K562 (cell line): ENCODE data around the gene PPFIA1. TPM values are rescaled to one million over a fixed set of nuclear protein-coding genes. Genes with fewer than 3 reads are reported as not detected.

Experiments used
- ATAC-seq: fragments of 200-7000 bp; cut with Tn5 transposase; 3 replicates; pipeline ENCODE4 v1.9.1; 2020; ENCODE audit warnings: moderate library complexity
- BruUV-seq: library from RNA; stranded (reverse); fragments of 400-500 nt; replicated peaks from 2 replicates; lab custom pipeline; 2021; lab: Mats Ljungman, UMichigan
- CTCF ChIA-PET: fragments of 300-600 bp; formaldehyde crosslinking; extraction: SDS; loops from one replicate; lab custom pipeline; 2021; ENCODE audit warnings: low intra/inter-chr PET ratio; lab: Yijun Ruan, JAX
- POLR2A ChIA-PET: fragments of 300-600, 350-650 bp; sonication (Branson Sonifier 250); formaldehyde crosslinking; extraction: SDS; loops from one replicate; lab custom pipeline; 2021; ENCODE audit warnings: antibody characterized with exemption, inconsistent platforms; lab: Yijun Ruan, JAX
- DNase-seq, 4 experiments: peaks; one replicate each; pipeline versions ENCODE4 v3.0.0 to v3.0.0-alpha.2; 2011 to 2018; ENCODE audit warnings: low spot score in 3 of 4, mixed read lengths in 3 of 4; ENCODE audit errors: extremely low read depth in 1 of 4
- FAIRE-seq: peaks from 2 replicates; lab custom pipeline; 2011; peaks lifted over from hg19 to GRCh38; lab: Jason Lieb, UNC
- H2AFZ ChIP-seq: 2 replicates; pipeline ENCODE4 v1.6.0; 2011; ENCODE audit warnings: low read depth, low read length, control low read depth, inconsistent platforms
- H3K27ac ChIP-seq: fragments of 200-600 bp; 3 replicates; pipeline ENCODE4 v1.8.0; 2011; ENCODE audit warnings: low read depth, mild to moderate bottlenecking, control low read depth, inconsistent platforms, low read length, moderate library complexity, mixed read lengths; ENCODE audit errors: extremely low read depth
- H3K27me3 ChIP-seq, 2 experiments: fragments of 300-600 bp in 1 of 2; 2 replicates in 1 of 2; 3 replicates in 1 of 2; pipeline versions ENCODE4 v1.6.0 to v1.8.0; 2011; ENCODE audit warnings: inconsistent platforms in 2 of 2, low read length in 2 of 2, mild to moderate bottlenecking in 1 of 2, mixed read lengths in 1 of 2, moderate library complexity in 1 of 2; ENCODE audit not compliant: control insufficient read depth in 2 of 2, insufficient read depth in 2 of 2
- H3K36me3 ChIP-seq: fragments of 300-600 bp; 3 replicates; pipeline ENCODE4 v1.8.0; 2011; ENCODE audit warnings: mild to moderate bottlenecking, low read length, inconsistent platforms; ENCODE audit not compliant: control insufficient read depth, insufficient read depth
- H3K4me1 ChIP-seq, 2 experiments: fragments of 200-600 bp in 1 of 2; replicated peaks in 1 of 2; 2 replicates in 1 of 2; 3 replicates in 1 of 2; pipeline versions ENCODE4 v1.5.1 to v1.8.0; 2011; ENCODE audit warnings: inconsistent platforms in 2 of 2, low read length in 2 of 2, mild to moderate bottlenecking in 1 of 2, mixed read lengths in 1 of 2, moderate library complexity in 1 of 2; ENCODE audit not compliant: control insufficient read depth in 2 of 2, insufficient read depth in 2 of 2
- H3K4me2 ChIP-seq: 2 replicates; pipeline ENCODE4 v1.6.1; 2011; ENCODE audit warnings: low read length, control low read depth, inconsistent platforms, mixed read lengths; ENCODE audit not compliant: insufficient read depth
- H3K4me3 ChIP-seq: fragments of 200-600 bp; sonication (generic), shearing (Covaris generic); 2 replicates; pipeline ENCODE4 v1.5.1; 2016; ENCODE audit warnings: control low read depth, inconsistent platforms
- H3K79me2 ChIP-seq: fragments of 200-600 bp; 3 replicates; pipeline ENCODE4 v1.8.0; 2011; ENCODE audit warnings: low read length, inconsistent platforms; ENCODE audit not compliant: control insufficient read depth, insufficient read depth
- H3K9ac ChIP-seq, 2 experiments: 2 replicates each; pipeline versions ENCODE4 v1.6.0 to v1.6.1; 2011; ENCODE audit warnings: low read depth in 2 of 2, low read length in 2 of 2, control low read depth in 1 of 2, inconsistent platforms in 1 of 2, mild to moderate bottlenecking in 1 of 2, mixed read lengths in 1 of 2; ENCODE audit not compliant: insufficient read depth in 1 of 2
- H3K9me1 ChIP-seq: one replicate; pipeline ENCODE4 v1.6.0; 2011; ENCODE audit warnings: inconsistent platforms, mild to moderate bottlenecking, low read length, moderate library complexity; ENCODE audit not compliant: control insufficient read depth, insufficient read depth
- H3K9me3 ChIP-seq: replicated peaks from 2 replicates; pipeline ENCODE4 v1.5.1; 2011; ENCODE audit warnings: low read depth, low read length, inconsistent platforms; ENCODE audit not compliant: control insufficient read depth, insufficient read depth
- H4K20me1 ChIP-seq: replicated peaks from 2 replicates; pipeline ENCODE4 v1.6.1; 2011; ENCODE audit warnings: low read length, inconsistent platforms, mixed read lengths; ENCODE audit not compliant: control insufficient read depth, insufficient read depth
- CHD2 ChIP-seq: IDR thresholded peaks from 2 replicates; pipeline ENCODE4 v1.6.1; 2011; ENCODE audit warnings: low read depth, low read length
- CTBP1 ChIP-seq: fragments of 450-650 bp; IDR thresholded peaks from 2 replicates; pipeline ENCODE4 v1.6.1; 2016; ENCODE audit warnings: borderline replicate concordance
- ETV1 ChIP-seq: fragments of 450-650 bp; conservative IDR thresholded peaks from 2 replicates; pipeline ENCODE4 v1.6.1; 2016; ENCODE audit warnings: missing genetic modification characterization, control low read depth, low read depth, missing compliant biosample characterization
- FOSL1 ChIP-seq: fragments of 200-800 bp; sonication (Bioruptor generic); conservative IDR thresholded peaks from 2 replicates; pipeline ENCODE4 v1.6.1; 2016; ENCODE audit warnings: missing genetic modification characterization, missing compliant biosample characterization
- L3MBTL2 ChIP-seq: fragments of 450-650 bp; IDR thresholded peaks from 2 replicates; pipeline ENCODE4 v1.6.1; 2016; ENCODE audit warnings: mild to moderate bottlenecking, moderate library complexity
- MGA ChIP-seq: fragments of 450-650 bp; IDR thresholded peaks from 2 replicates; pipeline ENCODE4 v1.6.1; 2016; ENCODE audit warnings: mild to moderate bottlenecking, moderate library complexity
- POU5F1 ChIP-seq: fragments of 150-350 bp; IDR thresholded peaks from 2 replicates; pipeline ENCODE4 v1.6.1; 2014; ENCODE audit warnings: borderline replicate concordance, low read length, low read depth, mild to moderate bottlenecking; ENCODE audit not compliant: partially characterized antibody
- SIRT6 ChIP-seq: IDR thresholded peaks from one replicate; pipeline ENCODE4 v1.6.1; 2012; ENCODE audit warnings: low read depth, mild to moderate bottlenecking, control low read depth, inconsistent platforms, low read length, moderate library complexity
- TRIM28 ChIP-seq: fragments of 450-650 bp; IDR thresholded peaks from 2 replicates; pipeline ENCODE4 v1.6.1; 2017
- ZNF316 ChIP-seq: fragments of 450-650 bp; IDR thresholded peaks from 2 replicates; pipeline ENCODE4 v1.6.1; 2016
- ZNF766 ChIP-seq: fragments of 200-800 bp; sonication (Bioruptor generic); conservative IDR thresholded peaks from 2 replicates; pipeline ENCODE4 v1.6.1; 2016; ENCODE audit warnings: missing genetic modification characterization, missing compliant biosample characterization
- WGBS: fragments of 100-300 bp; shearing (Covaris generic); methylation state at CpG from one replicate; pipeline ENCODE4 v1.1.6; 2016; ENCODE audit warnings: low coverage, mixed read lengths; ENCODE audit not compliant: insufficient coverage; ENCODE audit errors: missing lambda C conversion rate; 5-methylcytosine and 5-hydroxymethylcytosine counted together
- in situ Hi-C: fragments of 300-500 bp; cut with MboI; formaldehyde crosslinking; loops from 4 replicates; pipeline ENCODE4 v1.15.0; 2018; ENCODE audit warnings: inconsistent platforms, mixed read lengths
- intact Hi-C: fragments of 100-400 bp; cut with micrococcal nuclease; formaldehyde crosslinking; loops from 2 replicates; pipeline ENCODE4 v1.14.2; 2022
- polyA plus RNA-seq, 8 experiments: library from polyadenylated mRNA; depleted of rRNA in 4 of 8; stranded (reverse) in 5 of 8; unstranded in 3 of 8; fragments of >200 nt; fragmentation: Nextera tagmentation in 2 of 8; fragmentation: Illumina TruSeq in 1 of 8; extraction: Ambion mirVana in 2 of 8; extraction: Trizol in 1 of 8; gene quantifications; 2 replicates each; pipeline versions ENCODE4 v1.2.1 to v1.2.3, GENCODE V29; 2011 to 2014; ENCODE audit warnings: inconsistent platforms in 1 of 8, missing spikeins in 1 of 8
- total RNA-seq, 7 experiments: library from RNA; depleted of rRNA in 6 of 7; stranded (reverse); fragments of >200 nt in 6 of 7; fragmentation: Illumina TruSeq in 2 of 7; extraction: Trizol in 2 of 7; gene quantifications; 2 replicates each; pipeline versions ENCODE4 v1.2.1 to v1.2.3, GENCODE V29; 2011 to 2021; ENCODE audit warnings: low replicate concordance in 1 of 7

The PPFIA1 gene
- total and polyA plus RNA-seq, 9 of the 15 experiments (the other 6 are each of a cell fraction or from before 2014, with no cell fraction given), result 9.9 to 41.5 (median 28.5) TPM

DNA sequence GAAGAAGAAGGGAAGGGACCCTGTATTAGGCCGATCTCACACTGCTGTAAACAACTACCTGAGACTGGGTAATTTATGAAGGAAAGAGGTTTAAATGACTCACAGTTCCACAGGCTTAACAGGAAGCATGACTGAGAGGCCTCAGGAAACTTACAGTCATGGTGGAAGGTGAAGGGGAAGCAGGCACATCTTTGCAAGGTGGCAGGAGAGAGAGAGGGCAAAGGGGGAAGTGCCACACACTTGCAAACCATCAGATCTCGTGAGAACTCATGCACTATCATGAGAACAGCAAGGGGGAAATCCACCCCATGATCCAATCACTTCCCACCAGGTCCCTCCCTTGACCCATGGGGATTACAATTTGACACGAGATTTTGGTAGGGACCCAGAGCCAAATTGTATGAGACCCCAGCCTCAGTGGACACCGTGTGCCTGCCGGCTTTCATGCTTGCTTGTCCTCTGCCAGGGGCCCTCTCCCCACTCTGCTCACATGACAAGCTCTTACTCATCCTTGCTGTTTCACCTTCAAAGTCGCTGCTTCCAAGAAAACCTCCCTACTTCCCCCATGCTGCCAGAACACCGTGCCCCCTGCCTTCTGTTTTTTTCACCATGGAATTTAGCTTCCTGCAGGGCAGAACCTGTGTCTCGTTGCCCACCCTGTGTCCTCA lies 23.3 kb upstream of the PPFIA1 start:
- H3K4me1 ChIP-seq, result peaks cover 4 to 14% of the 10 kb centered on the region in 2 experiments; a peak in 3 of 5 replicates
- no peak overlapping the region for H3K9ac ChIP-seq
- H3K27me3 ChIP-seq, result peaks cover 21 to 69% of the 10 kb centered on the region in 2 experiments; a peak in 4 of 5 replicates
- no peaks in the 10 kb centered on the region for H3K36me3 ChIP-seq
- H3K27ac ChIP-seq, result no peak overlapping the region
- H3K4me2 ChIP-seq, result peak overlapping the region; percentile 6; the same call in 1 of the 2 replicates
- ATAC-seq (no peak), DNase-seq (peak in 1 of 4 experiments; percentile 29), FAIRE-seq (peak; percentile 26)
- H3K9me1 ChIP-seq, result no peaks in the 10 kb centered on the region
- no peaks in the 10 kb centered on the region for H3K79me2 ChIP-seq
- H4K20me1 ChIP-seq, result no peaks in the 10 kb centered on the region
- peak overlapping the region; percentile 59; the same call in 1 of the 2 replicates for H2AFZ ChIP-seq
- WGBS, result 2% methylated on average over 6 of the region's 8 CpGs
- H3K9me3 ChIP-seq, result no peaks in the 10 kb centered on the region
- intact Hi-C loops, result no loop called here
- no peak overlapping the region for H3K4me3 ChIP-seq
- in situ Hi-C loops, result no loop called here
- no TSS peak for BruUV-seq
- POLR2A ChIA-PET, result interaction anchor here (1.9 kb wide), 1 partner anchor 22 kb away, joined by 8 read pairs; no protein-coding TSS in a partner anchor
- CTCF ChIA-PET, result no interaction called here
- TF ChIP-seq ETV1 (tag), result peak; percentile 58
- TF ChIP-seq CTBP1, result 0 out of 2 replicates have a peak, but pooled peaks have one; percentile 13
- TF ChIP-seq CHD2, result peak; percentile 64
- TF ChIP-seq L3MBTL2, result peak; percentile 45; the same call in 1 of the 2 replicates
- 0 out of 2 replicates have a peak, but pooled peaks have one; percentile 16 for TF ChIP-seq MGA
- no peak for TF ChIP-seq POU5F1
- TF ChIP-seq SIRT6, result no peak
- peak; percentile 62; the same call in 1 of the 2 replicates for TF ChIP-seq ZNF766 (CRISPR knock-in tag)
- TF ChIP-seq TRIM28, result peak; percentile 71; the same call in 1 of the 2 replicates
- peak; percentile 45; the same call in 1 of the 2 replicates for TF ChIP-seq ZNF316
- TF ChIP-seq FOSL1 (tag), result peak; percentile 77
